HG02938 (cell line): ENCODE results near the gene TIAM2.
"Not testable (repeated sequence)": the region's sequence is repeated elsewhere in the genome, so short reads cannot be mapped to it uniquely, and the experiment has no call there.

ENCODE experiments used
- ATAC-seq: cut with Tn5 transposase; IDR thresholded peaks from one replicate; pipeline ENCODE4 v1.9.1; 2021; ENCODE audit warnings: mild to moderate bottlenecking, moderate library complexity; ENCODE audit not compliant: unreplicated experiment

The TIAM2 gene

DNA sequence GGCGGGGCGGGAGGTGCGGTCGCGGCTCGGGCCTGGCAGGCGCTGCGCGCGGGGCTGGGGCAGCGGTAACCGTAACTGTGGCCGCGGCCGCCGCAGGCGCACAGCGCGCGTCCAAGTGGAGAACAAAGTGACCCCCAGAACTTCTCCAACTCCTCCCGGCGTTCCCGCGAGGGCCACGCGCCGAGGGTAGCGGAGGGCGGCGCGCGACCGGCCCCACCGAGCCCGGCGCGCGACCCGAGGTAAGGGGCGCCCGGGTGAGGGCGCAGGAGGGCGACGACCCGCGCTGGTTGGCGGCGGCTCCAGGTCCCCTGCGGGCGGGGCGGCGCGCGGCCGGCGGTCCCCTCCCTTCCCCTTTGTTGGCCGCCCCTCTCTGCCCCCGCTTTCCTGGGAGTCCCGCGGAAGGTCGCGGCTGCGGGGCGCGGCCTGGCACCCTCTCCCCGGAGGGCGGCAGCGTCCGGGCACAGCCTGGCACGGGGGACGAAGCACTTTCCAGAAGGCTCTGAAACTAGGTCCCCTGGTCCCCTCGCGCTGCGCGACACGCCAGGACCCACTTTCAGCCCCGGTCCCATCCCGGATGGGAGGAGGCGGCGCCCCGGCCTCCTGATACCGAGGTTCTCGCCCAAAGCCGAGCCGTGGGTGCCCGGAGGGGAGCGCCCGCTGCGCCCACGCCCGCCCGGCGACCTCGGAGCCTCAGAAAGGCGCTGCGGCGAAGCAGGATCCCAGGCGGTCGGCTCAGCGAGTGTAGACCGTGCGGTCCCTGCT is at the start of gene TIAM2:
TSS of gene TIAM2 (plus strand) at position 62 of the 762 bp plus-strand sequence. CDS start 133,909 bp downstream, outside the sequence.
- no peak for ATAC-seq

DNA sequence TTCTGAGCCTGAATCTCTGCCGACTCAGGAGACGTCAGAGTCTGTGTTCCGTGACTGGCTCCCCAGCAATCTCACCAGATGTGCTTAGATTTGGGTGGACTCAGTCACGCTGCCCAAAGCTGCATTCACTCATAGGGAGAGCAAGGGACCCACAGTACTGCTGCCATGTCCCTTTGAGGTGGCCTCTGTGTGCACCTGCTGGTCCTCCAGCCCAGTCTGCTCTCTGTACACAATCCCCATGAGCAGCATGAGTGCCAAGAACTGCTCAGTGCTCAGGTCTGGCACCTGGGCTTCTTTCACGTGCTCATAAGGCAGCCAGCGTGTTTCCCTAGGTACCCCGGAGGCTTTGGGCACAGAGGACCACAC is 44.2 kb upstream of the TIAM2 start:
- ATAC-seq = no peak

DNA sequence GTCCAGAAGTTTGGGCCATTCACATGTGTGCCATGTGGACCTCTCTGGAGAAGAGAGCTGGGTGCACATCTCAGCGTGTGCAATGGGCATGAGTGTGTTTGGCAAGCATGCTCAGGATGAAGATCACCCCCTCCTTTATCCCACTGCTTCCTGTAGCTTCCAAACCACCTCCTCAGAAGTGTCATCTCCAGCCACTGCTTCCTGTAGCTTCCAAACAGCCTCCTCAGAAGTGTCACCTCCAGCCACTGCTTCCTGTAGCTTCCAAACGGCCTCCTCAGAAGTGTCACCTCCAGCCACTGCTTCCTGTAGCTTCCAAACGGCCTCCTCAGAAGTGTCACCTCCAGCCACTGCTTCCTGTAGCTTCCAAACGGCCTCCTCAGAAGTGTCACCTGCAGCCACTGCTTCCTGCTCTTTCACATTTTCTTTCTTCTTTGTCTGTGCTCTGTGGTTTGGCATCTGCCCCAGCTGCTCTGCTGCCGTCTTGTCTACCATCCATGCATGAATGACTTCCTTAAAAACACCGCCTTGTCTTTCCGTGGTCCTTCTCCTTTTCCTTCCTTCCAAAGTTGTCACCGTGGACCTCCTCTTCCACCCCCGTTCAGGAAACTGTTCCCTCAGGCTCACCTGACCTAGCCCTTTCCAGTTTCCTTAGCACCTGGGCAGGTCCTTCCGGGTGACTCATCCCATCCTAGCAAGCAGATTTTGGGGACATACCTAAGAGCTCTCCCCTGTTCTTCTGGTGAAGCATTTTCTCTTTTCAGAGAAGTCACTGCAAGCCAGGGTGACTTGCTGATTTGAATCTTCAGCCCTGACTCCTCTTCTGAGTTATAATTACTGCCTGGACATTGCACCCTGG is 43.5 kb upstream of the TIAM2 start:
- ATAC-seq = peak; percentile 82

DNA sequence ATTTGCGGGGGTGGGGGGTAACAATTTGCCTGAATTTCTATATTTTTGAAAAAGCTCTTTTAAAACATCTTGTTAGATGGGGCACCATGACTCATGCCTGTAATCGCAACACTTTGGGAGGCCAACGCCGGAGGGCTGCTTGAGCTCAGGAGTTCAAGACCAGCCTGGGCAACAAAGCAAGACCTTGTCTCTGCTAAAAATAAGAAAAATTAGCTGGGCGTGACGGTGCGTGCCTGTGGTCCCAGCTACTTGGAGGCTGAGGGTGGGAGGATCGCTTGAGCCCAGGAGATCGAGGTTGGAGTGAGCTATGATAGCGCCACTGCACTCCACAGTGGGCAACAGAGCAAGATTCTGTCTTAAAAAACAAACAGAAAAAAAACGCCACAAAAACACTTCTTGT is 41.5 kb upstream of the TIAM2 start:
- ATAC-seq = no peak

DNA sequence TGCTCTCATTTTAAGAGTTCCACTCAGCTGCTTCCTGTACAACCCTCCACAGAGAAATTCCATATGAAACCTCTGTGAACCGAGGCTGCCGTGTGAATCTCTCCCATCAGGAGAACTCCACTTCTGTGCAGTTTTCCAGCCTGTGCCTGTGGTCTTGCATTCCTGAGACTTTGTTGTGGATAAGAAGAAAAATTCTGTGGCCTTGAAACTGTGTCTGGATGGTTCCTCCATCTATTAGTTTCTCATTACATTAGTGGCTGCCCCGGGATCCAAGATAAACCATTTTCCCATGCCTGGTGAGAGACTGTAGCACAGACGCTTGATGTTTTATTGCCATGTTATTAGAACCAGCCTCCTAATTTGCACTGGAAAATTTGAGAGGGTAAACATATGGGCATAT is 40.8 kb upstream of the TIAM2 start:
- no peak for ATAC-seq

DNA sequence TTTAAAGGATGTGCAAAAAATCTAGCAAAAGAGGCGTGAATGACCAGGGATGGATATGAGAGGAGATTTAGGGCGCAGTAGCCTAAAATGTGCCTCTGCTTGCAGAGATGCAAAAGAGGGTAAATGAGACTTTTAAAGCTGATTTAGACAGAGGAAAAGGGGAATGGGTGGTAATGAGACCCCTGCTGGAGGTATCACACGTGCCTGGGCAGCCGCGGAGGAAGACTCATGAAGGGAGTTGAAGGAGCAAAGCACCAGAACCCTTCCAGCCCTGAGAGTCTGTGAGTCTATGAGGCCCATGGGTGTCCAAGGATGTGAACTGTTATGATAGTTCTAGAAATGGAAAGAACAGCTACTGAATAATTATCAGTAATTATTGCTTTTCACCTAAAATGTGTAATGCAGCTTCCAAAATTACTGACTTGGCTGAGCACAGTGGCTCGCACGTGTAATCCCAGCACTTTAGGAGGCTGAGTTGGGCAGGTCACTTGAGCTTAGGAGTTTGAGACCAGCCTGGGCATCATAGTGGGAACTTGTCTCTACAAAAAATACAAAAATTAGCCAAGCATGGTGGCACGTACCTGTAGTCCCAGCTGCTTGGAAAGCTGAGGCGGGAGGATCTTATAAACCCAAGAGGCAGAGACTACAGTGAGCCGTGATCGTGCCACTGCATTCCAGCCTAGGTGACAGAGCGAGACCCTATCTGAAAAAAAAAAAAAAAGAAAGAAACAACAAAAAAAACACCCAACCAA is 38.2 kb upstream of the TIAM2 start:
- no peak for ATAC-seq

DNA sequence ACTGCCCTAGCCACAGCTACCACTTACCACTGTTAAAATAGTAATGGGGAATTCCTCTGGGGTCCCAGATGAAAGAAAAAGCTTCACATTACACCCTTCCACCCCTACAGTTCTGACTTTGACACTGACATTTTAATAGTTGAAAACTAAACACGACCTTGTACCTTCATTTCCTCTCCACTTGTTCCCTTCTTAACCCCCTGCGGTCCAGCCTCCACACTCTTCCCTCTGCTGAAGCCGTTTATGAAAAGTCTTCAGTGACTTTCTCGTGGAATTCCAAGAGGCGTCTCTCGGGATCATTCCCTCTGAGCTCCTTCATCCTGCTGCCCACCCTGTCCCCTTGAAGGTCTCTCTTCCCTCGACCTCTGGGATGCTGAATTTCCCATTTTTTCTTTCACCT is 36.6 kb upstream of the TIAM2 start:
- no peak for ATAC-seq

DNA sequence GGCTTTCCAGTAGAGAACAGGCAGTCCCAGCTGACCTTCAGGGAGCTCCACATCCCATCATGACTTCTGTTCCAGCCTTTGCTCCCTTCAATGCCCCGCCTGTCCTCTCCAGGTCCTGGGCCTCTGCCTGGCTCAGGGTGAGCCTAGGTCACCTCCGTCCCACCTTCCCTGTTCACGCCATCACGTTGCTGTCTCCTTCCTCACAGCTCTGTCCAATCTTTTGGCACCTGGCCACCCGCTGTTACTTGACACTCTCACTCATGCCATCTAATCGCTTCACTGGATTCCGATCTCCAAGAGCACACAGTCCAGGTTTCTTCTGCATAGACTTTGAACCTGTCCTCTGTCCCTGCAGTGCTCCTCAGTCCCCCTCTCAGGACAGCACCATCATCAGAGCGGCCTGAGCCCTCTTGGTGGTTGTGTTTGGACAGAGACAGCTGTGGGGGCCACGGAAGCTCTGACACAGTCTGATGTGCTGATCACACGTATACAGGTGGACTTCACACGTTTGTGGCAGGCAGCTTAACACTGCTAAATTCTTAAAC is 34.7 kb upstream of the TIAM2 start:
- no peak for ATAC-seq

DNA sequence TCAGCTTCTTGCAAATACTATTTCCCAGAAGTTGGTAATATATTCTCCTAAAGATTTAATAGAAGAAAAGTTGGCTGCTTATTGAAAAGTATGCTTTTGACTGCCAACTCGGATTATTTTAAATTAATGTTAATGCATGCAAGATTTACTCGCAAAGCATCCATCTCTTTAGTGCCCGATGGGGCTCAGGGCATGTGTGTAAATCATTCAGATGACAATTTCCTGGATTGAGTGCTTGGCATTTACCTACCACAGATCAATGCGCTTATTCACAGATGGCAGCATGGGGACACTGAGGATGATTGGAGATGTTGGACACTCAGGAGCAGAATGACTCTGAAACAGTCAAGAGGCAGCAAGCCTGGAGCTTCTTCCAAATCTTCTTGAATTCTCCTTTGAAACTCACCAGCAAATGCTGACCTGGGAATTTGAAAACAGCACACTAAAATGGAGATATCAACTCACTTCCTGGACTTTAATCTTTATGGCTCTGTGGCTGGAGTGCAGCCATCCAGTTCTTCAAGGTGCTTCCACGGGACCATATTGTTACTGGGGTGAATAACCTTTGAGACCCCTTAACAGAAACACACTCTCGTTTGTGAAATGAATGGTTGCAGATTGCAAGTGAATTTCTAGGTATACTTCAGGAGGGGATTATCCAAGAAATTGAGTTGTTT is 34.1 kb upstream of the TIAM2 start:
- no peak for ATAC-seq

DNA sequence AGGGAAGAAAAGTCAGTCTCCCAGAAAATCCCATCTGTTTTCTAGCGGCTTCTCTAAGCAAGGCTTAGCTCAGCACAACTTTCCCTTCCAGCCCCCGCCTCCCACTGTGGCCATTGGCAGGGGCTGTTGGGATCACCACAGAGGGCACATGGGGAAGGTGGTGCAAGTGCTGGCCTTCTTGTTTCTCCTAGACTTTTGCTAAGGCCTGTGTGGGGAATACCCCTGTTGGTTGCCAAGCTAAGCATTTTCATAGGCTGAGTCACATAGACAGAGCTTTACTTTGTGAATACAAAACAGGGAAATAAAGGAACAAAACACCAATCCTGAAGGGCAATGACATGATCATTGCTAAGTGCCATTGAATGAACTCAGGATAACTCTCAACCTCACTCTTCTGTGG is 32.4 kb upstream of the TIAM2 start:
- no peak for ATAC-seq

DNA sequence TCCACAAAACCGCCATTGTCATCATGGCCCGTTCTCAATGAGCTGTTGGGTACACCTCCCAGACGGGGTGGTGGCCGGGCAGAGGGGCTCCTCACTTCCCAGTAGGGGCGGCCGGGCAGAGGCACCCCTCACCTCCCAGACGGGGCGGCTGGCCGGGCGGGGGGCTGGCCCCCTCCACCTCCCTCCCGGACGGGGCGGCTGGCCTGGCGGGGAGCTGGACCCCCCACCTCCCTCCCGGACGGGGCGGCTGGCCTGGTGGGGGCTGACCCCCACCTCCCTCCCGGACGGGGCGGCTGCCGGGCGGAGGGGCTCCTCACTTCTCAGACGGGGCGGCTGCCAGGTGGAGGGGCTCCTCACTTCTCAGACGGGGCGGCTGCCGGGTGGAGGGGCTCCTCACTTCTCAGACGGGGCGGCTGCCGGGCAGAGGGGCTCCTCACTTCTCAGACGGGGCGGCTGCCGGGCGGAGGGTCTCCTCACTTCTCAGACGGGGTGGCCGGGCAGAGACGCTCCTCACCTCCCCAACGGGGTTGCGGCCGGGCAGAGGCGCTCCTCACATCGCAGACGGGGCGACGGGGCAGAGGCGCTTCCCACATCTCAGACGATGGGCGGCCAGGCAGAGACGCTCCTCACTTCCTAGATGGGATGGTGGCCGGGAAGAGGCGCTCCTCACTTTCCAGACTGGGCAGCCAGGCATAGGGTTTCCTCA is 28.9 kb upstream of the TIAM2 start:
- not testable (repeated sequence) for ATAC-seq

DNA sequence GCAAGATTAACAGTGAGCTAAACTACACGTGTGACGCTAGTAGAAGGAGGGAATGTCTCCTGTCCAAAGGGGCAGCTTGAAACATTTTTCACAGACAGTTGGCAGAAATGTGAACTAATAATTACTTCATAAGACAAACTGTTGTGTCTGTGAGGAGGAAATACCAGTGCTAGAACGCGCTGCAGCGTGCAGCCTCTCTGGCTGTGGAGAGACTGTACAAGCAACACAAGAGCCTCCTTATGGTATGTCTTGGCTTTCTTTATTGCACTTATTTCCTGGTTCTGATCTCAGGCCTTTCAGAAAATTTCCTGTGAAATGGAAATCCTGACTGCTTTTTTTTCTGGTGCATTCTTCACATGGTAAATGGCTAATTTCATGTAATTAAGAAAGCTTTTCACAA is 25.3 kb upstream of the TIAM2 start:
- ATAC-seq = no peak

DNA sequence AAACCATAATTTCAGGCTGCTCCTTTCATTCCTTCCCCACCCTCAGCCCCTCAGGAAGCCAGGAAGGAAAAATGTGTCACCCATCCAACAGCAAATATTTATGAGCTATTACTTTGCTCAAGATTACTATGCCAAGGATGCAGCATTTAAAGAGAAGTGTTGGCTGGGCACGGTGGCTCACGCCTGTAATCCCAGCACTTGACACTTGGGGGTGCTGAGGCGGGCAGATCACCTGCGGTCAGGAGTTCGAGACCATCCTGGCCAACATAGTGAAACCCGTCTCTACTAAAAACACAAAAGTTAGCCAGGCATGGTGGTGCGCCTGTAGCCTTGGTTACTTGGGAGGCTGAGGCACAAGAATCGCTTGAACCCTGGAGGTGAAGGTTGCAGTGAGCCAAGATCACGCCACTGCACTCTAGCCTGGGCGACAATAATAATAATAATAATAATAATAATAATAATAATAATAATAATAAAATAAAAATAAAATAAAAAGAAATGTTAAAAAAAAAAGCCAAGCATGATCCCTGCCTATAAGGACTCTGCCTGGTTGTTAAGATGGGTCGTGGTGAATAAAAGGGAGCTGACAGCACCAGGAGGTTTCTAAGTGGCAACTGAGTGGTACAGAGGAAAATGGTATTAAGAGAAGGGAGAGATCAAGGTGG is 20.5 kb upstream of the TIAM2 start:
- ATAC-seq = no peak

DNA sequence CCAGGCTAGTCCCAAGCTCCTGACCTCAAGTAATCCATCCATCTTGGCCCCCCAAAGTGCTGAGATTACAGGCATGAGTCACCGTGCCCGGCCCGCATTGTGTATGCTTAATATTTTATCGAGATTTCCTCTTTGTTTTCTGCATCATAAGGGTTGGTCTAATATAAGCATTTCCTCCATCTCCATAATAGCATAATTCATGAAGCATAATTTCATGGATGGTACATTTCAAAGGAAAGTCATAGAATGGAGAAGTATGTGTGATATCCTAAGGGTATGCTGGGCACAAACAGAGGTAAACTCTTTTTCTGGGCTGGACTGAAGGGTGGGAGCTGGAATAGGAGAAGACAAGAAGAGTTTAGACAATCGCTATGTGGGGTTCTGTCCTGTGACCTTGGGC is 17.5 kb upstream of the TIAM2 start:
- ATAC-seq = no peak

DNA sequence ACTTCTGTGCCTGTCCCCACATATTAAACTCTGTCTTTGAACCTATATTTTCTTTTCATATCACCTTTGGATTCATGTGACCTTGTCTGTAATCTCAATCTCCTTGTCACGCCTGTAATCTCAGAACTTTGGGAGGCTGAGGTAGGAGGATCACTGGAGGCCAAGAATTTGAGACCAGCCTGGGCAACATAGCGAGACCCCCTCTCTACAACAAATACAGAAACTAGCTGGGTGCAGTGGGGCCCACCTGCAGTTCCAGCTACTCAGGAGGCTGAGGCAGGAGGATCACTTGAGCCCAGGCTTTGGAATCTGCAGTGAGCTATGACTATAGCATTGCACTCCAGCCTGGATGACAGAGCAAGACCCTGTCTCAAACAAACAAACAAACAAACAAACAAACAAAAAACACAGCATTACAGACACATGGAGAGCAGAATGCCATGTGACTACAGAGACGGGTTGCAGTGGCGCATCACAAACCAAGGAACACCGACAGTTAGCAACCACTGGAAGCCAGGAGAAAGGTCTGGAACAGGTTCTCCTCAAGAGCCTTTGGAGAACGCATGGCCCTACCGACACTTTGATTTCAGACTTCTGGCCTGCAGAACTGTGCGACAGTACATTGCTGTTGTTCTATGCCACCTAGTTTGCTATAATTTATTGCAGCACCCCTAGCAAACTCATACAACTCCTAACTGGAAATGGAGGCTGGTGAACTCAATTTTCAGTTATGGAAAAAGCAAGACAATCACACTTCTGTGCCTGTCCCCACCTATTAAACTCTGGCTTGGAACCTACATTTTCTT is 14.6 kb upstream of the TIAM2 start:
- ATAC-seq = no peak

DNA sequence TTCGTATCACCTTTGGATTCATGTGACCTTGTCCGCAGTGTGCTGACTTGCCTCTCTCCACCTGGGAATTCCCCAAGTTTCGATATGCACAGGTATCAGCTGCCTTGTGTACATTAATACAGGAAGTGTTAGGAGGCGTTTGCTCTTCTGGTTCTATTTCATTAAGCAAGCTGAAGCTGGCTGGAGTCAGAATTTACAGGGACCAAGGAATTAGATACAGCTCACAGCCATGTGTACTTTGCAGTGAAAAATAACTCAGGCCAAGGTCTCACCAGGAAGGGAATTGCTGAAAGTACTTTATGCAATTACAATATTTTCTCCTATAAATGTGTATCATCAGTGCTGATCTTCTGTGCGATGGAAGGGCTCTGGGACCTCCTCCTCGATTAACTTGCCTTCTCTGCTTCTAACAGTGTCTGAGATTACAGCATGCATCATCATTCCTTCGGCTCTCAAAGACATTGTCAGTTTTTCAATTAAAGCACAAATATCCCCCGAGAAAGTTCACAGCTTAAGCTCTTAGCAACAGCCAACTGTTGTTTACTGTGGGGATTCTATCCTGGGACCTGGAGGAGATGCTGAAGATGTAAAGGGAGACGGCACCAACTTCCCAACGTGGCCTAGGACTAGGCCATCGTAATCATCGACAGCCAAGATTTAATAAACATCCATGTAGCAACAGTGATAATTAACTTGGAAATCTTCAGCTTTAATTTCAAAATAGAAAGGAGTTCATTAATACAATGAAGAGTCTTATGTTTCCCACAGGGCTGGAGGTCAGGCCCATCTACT is 13.8 kb upstream of the TIAM2 start:
- ATAC-seq = peak; percentile 70

DNA sequence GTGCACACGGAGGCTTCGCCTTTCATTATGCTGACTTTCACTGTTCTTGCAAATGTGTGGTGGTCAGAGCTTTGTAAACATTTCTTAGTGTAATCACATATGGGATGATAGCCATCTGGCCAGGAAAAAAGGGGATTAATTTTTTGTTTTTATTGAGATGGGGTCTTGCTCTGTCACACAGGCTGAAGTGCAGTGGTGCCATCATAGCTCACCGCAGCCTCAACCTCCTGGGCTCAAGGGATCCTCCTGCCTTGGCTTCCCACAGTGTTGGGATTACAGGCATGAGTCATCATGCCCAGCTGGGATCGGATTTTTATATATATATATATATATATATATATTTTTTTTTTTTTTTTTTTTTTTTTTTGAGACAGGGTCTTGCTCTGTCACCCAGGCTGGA is 11.0 kb upstream of the TIAM2 start:
- no peak for ATAC-seq

DNA sequence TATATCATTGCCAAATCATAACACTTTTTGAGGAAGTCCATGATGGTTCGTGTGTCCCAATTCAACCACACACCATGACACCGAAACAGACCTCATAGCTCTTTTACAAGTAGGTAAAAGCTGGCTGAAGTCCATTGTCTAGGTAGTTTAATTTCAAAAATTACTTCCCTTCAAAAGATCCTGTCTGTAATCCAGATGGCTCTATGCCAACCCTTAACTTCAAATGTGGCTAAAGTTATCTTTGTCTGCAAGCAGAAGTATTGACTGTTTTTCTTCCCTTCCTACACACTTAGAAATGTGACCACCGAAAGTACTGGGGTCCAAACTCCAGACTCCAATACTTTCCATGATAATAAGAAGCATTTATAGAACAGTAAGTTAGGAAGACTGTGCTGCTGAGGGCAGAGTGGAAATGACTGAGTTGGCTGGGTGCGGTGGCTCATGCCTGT is 8.3 kb upstream of the TIAM2 start:
- no peak for ATAC-seq
